Mesothelial cell of epicardium (in vitro differentiated cells): ENCODE measurements around the gene IL1R1. TPM values are rescaled to one million over a fixed set of nuclear protein-coding genes. Genes with fewer than 3 reads are reported as not detected.

Experiments
- DNase-seq, 2 experiments: peaks; one replicate each; pipeline ENCODE4 v3.0.0; 2021; ENCODE audit warnings: low spot score in 2 of 2; ENCODE audit not compliant: unreplicated experiment in 2 of 2
- H3K27ac Mint-ChIP-seq: 2 replicates; pipeline ENCODE4 v1.8.0; 2021; ENCODE audit warnings: mixed read lengths
- H3K27me3 Mint-ChIP-seq: 2 replicates; pipeline ENCODE4 v1.8.0; 2021; ENCODE audit warnings: low read depth, mixed read lengths
- H3K36me3 Mint-ChIP-seq: 2 replicates; pipeline ENCODE4 v1.8.0; 2021; ENCODE audit warnings: mixed read lengths
- H3K4me1 Mint-ChIP-seq: 2 replicates; pipeline ENCODE4 v1.8.0; 2021; ENCODE audit warnings: mixed read lengths
- H3K4me3 Mint-ChIP-seq: 2 replicates; pipeline ENCODE4 v1.8.0; 2021; ENCODE audit warnings: mild to moderate bottlenecking, moderate library complexity, mixed read lengths
- H3K9me3 Mint-ChIP-seq: 2 replicates; pipeline ENCODE4 v1.8.0; 2021; ENCODE audit warnings: mixed read lengths
- CTCF ChIP-seq: fragments of 200-600 bp; sonication (generic); IDR thresholded peaks from one replicate; pipeline ENCODE4 v1.5.0; 2021; ENCODE audit warnings: antibody characterized with exemption; ENCODE audit not compliant: unreplicated experiment
- total RNA-seq: library from RNA; stranded (reverse); gene quantifications from 3 replicates; pipeline ENCODE4 v1.2.1, GENCODE V29; 2021

The IL1R1 gene
- total RNA-seq, 1 donor from 2014 or later = 13.3 TPM

GRCh38 chr2:102142829-102143449 lies 393 bp downstream of the IL1R1 start:
- peaks cover 4% of the 10 kb centered on the region for H3K36me3 Mint-ChIP-seq
- peak overlapping the region; percentile 85 for H3K27ac Mint-ChIP-seq
- TF ChIP-seq CTCF = no peak
- peaks cover 39% of the 10 kb centered on the region for H3K4me1 Mint-ChIP-seq
- DNase-seq = no peak
- H3K9me3 Mint-ChIP-seq = peaks cover 14% of the 10 kb centered on the region
- H3K27me3 Mint-ChIP-seq = peaks cover 2% of the 10 kb centered on the region
- H3K4me3 Mint-ChIP-seq = peak overlapping the region; percentile 78

- Mint-ChIP-seq H3K4me3 (peak overlapping the region; percentile 78), H3K27ac (peak overlapping the region; percentile 85), H3K4me1 (peaks cover 37% of the 10 kb centered on the region), H3K9me3 (peaks cover 19% of the 10 kb centered on the region), H3K36me3 (peaks cover 5% of the 10 kb centered on the region), H3K27me3 (peaks cover 2% of the 10 kb centered on the region)
- TF ChIP-seq CTCF = no peak
- no peak for DNase-seq
These were observed 972 bp downstream of the IL1R1 start for GRCh38 chr2:102143450-102143985.

- peaks cover 37% of the 10 kb centered on the region for H3K4me1 Mint-ChIP-seq
- peaks cover 8% of the 10 kb centered on the region for H3K36me3 Mint-ChIP-seq
- H3K9me3 Mint-ChIP-seq = peaks cover 26% of the 10 kb centered on the region
- H3K27me3 Mint-ChIP-seq = peaks cover 2% of the 10 kb centered on the region
- H3K27ac Mint-ChIP-seq = peak overlapping the region; percentile 85
- peak overlapping the region; percentile 78 for H3K4me3 Mint-ChIP-seq
- no peak for DNase-seq
- TF ChIP-seq CTCF = no peak
These were observed 1.6 kb downstream of the IL1R1 start for GRCh38 chr2:102144128-102144527.

GRCh38 chr2:102145107-102145506 lies 2.6 kb downstream of the IL1R1 start:
- H3K36me3 Mint-ChIP-seq = peaks cover 8% of the 10 kb centered on the region
- no peak overlapping the region for H3K27ac Mint-ChIP-seq
- H3K9me3 Mint-ChIP-seq = peaks cover 28% of the 10 kb centered on the region
- DNase-seq = no peak
- TF ChIP-seq CTCF = no peak
- peaks cover 2% of the 10 kb centered on the region for H3K27me3 Mint-ChIP-seq
- no peak overlapping the region for H3K4me3 Mint-ChIP-seq
- peaks cover 37% of the 10 kb centered on the region for H3K4me1 Mint-ChIP-seq

- no peak overlapping the region for H3K4me3 Mint-ChIP-seq
- H3K27ac Mint-ChIP-seq = no peak overlapping the region
- TF ChIP-seq CTCF = no peak
- H3K27me3 Mint-ChIP-seq = no peaks in the 10 kb centered on the region
- peaks cover 32% of the 10 kb centered on the region for H3K4me1 Mint-ChIP-seq
- H3K9me3 Mint-ChIP-seq = peaks cover 28% of the 10 kb centered on the region
- no peak for DNase-seq
- peaks cover 8% of the 10 kb centered on the region for H3K36me3 Mint-ChIP-seq
These were observed 3.4 kb downstream of the IL1R1 start for GRCh38 chr2:102145934-102146333.
